ENCODE data around the gene KIFC3. TPM values are rescaled to one million over a fixed set of nuclear protein-coding genes. Genes with fewer than 3 reads are reported as not detected.

Gene KIFC3
- total and polyA plus RNA-seq, 5 donors, result 39.9 to 67.5 (median 49.8) TPM

- intact Hi-C loops (cut with DNase I), result loop anchor here in 3 of 4 donors (2.0 to 10.0 kb wide), 4 partner anchors 103 to 249 kb away; partner anchors contain the start of genes USB1 (in 1 of the 3) and ZNF319 (in 1 of the 3)
- peak in 2 of 3 donors; percentile 13 to 41 for DNase-seq
- 74% methylated on average over 18 of the region's 18 CpGs for WGBS
Observed at GRCh38 chr16:57755726-57756423, 46.4 kb downstream of the KIFC3 start.

GRCh38 chr16:57755061-57755684 lies 47.1 kb downstream of the KIFC3 start:
- H3K4me3 ChIP-seq (ENCODE audit: low read length), result no peak overlapping the region
- H3K9me3 ChIP-seq (ENCODE audit: control insufficient read depth, low read length), result no peaks in the 10 kb centered on the region
- DNase-seq, result peak in 2 of 3 donors; percentile 11 to 51
- no peak overlapping the region for H3K27ac ChIP-seq (ENCODE audit: low read length)
- no peaks in the 10 kb centered on the region for H3K4me1 ChIP-seq (ENCODE audit: control insufficient read depth, insufficient read depth, low read length)
- 84% methylated on average over 24 of the region's 24 CpGs for WGBS
- intact Hi-C loops (cut with DNase I), result loop anchor here in 2 of 4 donors (10.0 kb wide), 2 partner anchors 240 to 250 kb away; partner anchors contain the start of genes USB1 (in 1 of the 2) and ZNF319 (in 1 of the 2)
- H3K27me3 ChIP-seq (ENCODE audit: control insufficient read depth, insufficient read depth), result no peaks in the 10 kb centered on the region
- ATAC-seq, result no peak

More at GRCh38 chr16:57755726-57756423, 46.4 kb downstream of the KIFC3 start:
- no peaks in the 10 kb centered on the region for H3K27me3 ChIP-seq (ENCODE audit: control insufficient read depth, insufficient read depth)
- ATAC-seq, result no peak
- no peak overlapping the region for H3K27ac ChIP-seq (ENCODE audit: low read length)
- no peaks in the 10 kb centered on the region for H3K9me3 ChIP-seq (ENCODE audit: control insufficient read depth, low read length)
- no peaks in the 10 kb centered on the region for H3K4me1 ChIP-seq (ENCODE audit: control insufficient read depth, insufficient read depth, low read length)
- no peak overlapping the region for H3K4me3 ChIP-seq (ENCODE audit: low read length)

GRCh38 chr16:57754354-57755060 lies 47.8 kb downstream of the KIFC3 start:
- H3K4me1 ChIP-seq (ENCODE audit: control insufficient read depth, insufficient read depth, low read length), result no peaks in the 10 kb centered on the region
- 85% methylated on average over 9 of the region's 9 CpGs for WGBS
- peak in 2 of 3 donors; percentile 12 to 32 for DNase-seq

GRCh38 chr16:57753448-57754353 lies 48.6 kb downstream of the KIFC3 start:
- Histone ChIP-seq H3K4me1 (ENCODE audit: control insufficient read depth, insufficient read depth, low read length) (no peaks in the 10 kb centered on the region), H3K4me3 (ENCODE audit: low read length) (no peak overlapping the region), H3K27me3 (ENCODE audit: control insufficient read depth, insufficient read depth) (no peaks in the 10 kb centered on the region), H3K9me3 (ENCODE audit: control insufficient read depth, low read length) (no peaks in the 10 kb centered on the region), H3K27ac (ENCODE audit: low read length) (no peak overlapping the region)
- ATAC-seq, result no peak
- intact Hi-C loops (cut with DNase I), result loop anchor here in 2 of 4 donors (10.0 kb wide), 2 partner anchors 241 to 251 kb away; partner anchors contain the start of genes USB1 (in 1 of the 2) and ZNF319 (in 1 of the 2)
- 92% methylated on average over 32 of the region's 32 CpGs for WGBS
- DNase-seq, result peak; percentile 14 to 55 (median 40)

More at GRCh38 chr16:57754354-57755060, 47.8 kb downstream of the KIFC3 start:
- no peak for ATAC-seq
- no peak overlapping the region for H3K4me3 ChIP-seq (ENCODE audit: low read length)
- H3K27ac ChIP-seq (ENCODE audit: low read length), result no peak overlapping the region
- intact Hi-C loops (cut with DNase I), result loop anchor here in 2 of 4 donors (10.0 kb wide), 2 partner anchors 240 to 250 kb away; partner anchors contain the start of genes USB1 (in 1 of the 2) and ZNF319 (in 1 of the 2)
- no peaks in the 10 kb centered on the region for H3K27me3 ChIP-seq (ENCODE audit: control insufficient read depth, insufficient read depth)
- no peaks in the 10 kb centered on the region for H3K9me3 ChIP-seq (ENCODE audit: control insufficient read depth, low read length)

GRCh38 chr16:57752581-57753447 lies 49.5 kb downstream of the KIFC3 start:
- intact Hi-C loops (cut with DNase I), result loop anchor here in 2 of 4 donors (10.0 kb wide), 2 partner anchors 242 to 252 kb away; partner anchors contain the start of genes USB1 (in 1 of the 2) and ZNF319 (in 1 of the 2)
- no peak for ATAC-seq

GRCh38 chr16:57752203-57752580 lies 50.1 kb downstream of the KIFC3 start:
- 88% methylated on average over 6 of the region's 6 CpGs for WGBS
- no peak overlapping the region for H3K27ac ChIP-seq (ENCODE audit: low read length)
- H3K4me1 ChIP-seq (ENCODE audit: control insufficient read depth, insufficient read depth, low read length), result no peaks in the 10 kb centered on the region
- H3K9me3 ChIP-seq (ENCODE audit: control insufficient read depth, low read length), result no peaks in the 10 kb centered on the region
- DNase-seq (peak in 1 of 3 donors; percentile 63), ATAC-seq (no peak)
- intact Hi-C loops (cut with DNase I), result loop anchor here in 2 of 4 donors (10.0 kb wide), 2 partner anchors 243 to 253 kb away; partner anchors contain the start of genes USB1 (in 1 of the 2) and ZNF319 (in 1 of the 2)
- no peak overlapping the region for H3K4me3 ChIP-seq (ENCODE audit: low read length)
- H3K27me3 ChIP-seq (ENCODE audit: control insufficient read depth, insufficient read depth), result no peaks in the 10 kb centered on the region

More at GRCh38 chr16:57752581-57753447, 49.5 kb downstream of the KIFC3 start:
- Histone ChIP-seq H3K4me3 (ENCODE audit: low read length) (no peak overlapping the region), H3K27me3 (ENCODE audit: control insufficient read depth, insufficient read depth) (no peaks in the 10 kb centered on the region), H3K27ac (ENCODE audit: low read length) (no peak overlapping the region), H3K4me1 (ENCODE audit: control insufficient read depth, insufficient read depth, low read length) (no peaks in the 10 kb centered on the region), H3K9me3 (ENCODE audit: control insufficient read depth, low read length) (no peaks in the 10 kb centered on the region)
- DNase-seq, result peak; percentile 13 to 51 (median 47)
- 88% methylated on average over 44 of the region's 44 CpGs for WGBS

- Histone ChIP-seq H3K4me3 (ENCODE audit: low read length) (no peak overlapping the region), H3K27me3 (ENCODE audit: control insufficient read depth, insufficient read depth) (no peaks in the 10 kb centered on the region), H3K9me3 (ENCODE audit: control insufficient read depth, low read length) (no peaks in the 10 kb centered on the region), H3K4me1 (ENCODE audit: control insufficient read depth, insufficient read depth, low read length) (no peaks in the 10 kb centered on the region), H3K27ac (ENCODE audit: low read length) (no peak overlapping the region)
- DNase-seq (peak; percentile 11 to 65 (median 18)), ATAC-seq (no peak)
- 87% methylated on average over 26 of the region's 26 CpGs for WGBS
- intact Hi-C loops (cut with DNase I), result loop anchor here in 2 of 4 donors (10.0 kb wide), 2 partner anchors 243 to 253 kb away; partner anchors contain the start of genes USB1 (in 1 of the 2) and ZNF319 (in 1 of the 2)
Observed at GRCh38 chr16:57751539-57752202, 50.6 kb downstream of the KIFC3 start.

- Histone ChIP-seq H3K4me1 (ENCODE audit: control insufficient read depth, insufficient read depth, low read length) (no peaks in the 10 kb centered on the region), H3K4me3 (ENCODE audit: low read length) (no peak overlapping the region), H3K27ac (ENCODE audit: low read length) (no peak overlapping the region), H3K27me3 (ENCODE audit: control insufficient read depth, insufficient read depth) (no peaks in the 10 kb centered on the region), H3K9me3 (ENCODE audit: control insufficient read depth, low read length) (no peaks in the 10 kb centered on the region)
- ATAC-seq (no peak), DNase-seq (peak in 2 of 3 donors; percentile 11 to 39)
- intact Hi-C loops (cut with DNase I), result loop anchor here in 2 of 4 donors (10.0 kb wide), 2 partner anchors 244 to 254 kb away; partner anchors contain the start of genes USB1 (in 1 of the 2) and ZNF319 (in 1 of the 2)
- 89% methylated on average over 24 of the region's 24 CpGs for WGBS
Observed at GRCh38 chr16:57750796-57751538, 51.3 kb downstream of the KIFC3 start.
